Stimulated activated CD8-positive, alpha-beta memory T cell treated with anti-CD3 and anti-CD28 coated beads, Interleukin-15, amount 100 ng/mL, for 48 hours (primary cell): Measurements from ENCODE around the gene ANAPC5.
A peak's percentile ranks its signal among the peaks of the same experiment; 100 is the strongest.
"Not testable (repeated sequence)": the region's sequence is repeated elsewhere in the genome, so short reads cannot be mapped to it uniquely, and the experiment has no call there.

Experiments
- DNase-seq, 2 donors: peaks; one replicate each; pipeline ENCODE4 v3.0.0-alpha.2; 2020; ENCODE audit warnings: low read depth in 2 of 2

Gene ANAPC5

DNA sequence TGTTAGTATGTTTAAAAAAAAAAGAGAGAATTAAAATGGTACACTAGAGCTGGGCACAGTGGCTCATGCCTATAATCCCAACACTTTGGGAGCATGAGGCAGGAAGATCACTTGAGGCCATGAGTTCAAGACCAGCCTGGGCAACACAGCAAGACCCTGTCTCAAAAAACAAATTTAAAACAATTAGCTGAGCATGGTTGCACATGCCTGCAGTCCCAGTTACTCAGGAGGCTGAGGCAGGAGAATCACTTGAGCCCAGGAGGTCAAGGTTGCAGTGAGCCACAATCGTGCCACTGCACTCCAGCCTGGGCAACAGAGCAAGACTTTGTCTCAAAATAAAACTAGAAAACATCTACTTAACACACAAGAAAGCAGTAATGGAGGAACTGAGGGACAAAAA lies 42.0 kb downstream of the ANAPC5 start:
- not testable (repeated sequence) for DNase-seq

GRCh38 chr12:121307397-121307796 lies 44.8 kb downstream of the ANAPC5 start:
- not testable (repeated sequence) for DNase-seq

GRCh38 chr12:121304306-121304705 lies 47.9 kb downstream of the ANAPC5 start:
- no peak for DNase-seq

GRCh38 chr12:121301876-121302275 lies 50.3 kb downstream of the ANAPC5 start:
- DNase-seq: no peak

DNA sequence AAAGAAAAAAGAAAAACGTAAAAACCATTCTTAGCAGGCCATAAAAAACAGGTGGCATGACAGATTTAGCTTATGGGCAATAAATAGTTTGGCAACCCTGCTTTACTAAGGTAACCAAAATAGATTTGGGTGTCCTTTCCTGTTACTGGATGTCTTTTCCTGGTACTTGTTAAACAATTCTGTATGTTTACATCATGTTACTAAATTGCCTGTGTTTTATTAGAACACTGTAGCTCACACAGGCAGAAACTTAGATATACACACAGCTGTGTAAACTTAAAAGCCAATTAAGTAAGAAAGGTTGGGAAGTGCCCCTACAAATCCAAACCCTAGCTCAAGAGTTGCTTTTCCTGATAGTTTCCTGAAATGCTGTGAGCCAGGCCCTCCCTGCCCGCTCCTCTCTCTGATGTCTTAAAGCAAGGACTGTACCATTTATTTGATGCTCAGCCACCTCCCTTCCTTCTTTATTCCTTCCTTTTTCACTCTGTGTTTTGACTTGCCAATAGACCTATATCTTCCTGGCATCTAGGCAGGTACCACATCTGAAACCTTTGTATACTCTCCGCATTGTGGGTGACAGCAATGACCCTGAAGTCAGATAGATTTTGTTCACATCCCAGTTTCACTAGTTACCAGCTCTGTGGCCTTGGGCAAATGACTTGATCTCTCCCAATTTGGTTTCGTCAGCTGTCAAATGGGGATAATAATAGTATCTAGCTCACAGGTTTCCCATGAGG lies 52.0 kb downstream of the ANAPC5 start:
- DNase-seq: no peak

GRCh38 chr12:121299662-121300061 lies 52.5 kb downstream of the ANAPC5 start:
- no peak for DNase-seq

- not testable (repeated sequence) for DNase-seq
Measured at GRCh38 chr12:121298411-121298810, 53.8 kb downstream of the ANAPC5 start.

- DNase-seq: peak; percentile 43 to 54
Measured at GRCh38 chr12:121297435-121297991, 54.7 kb downstream of the ANAPC5 start.

DNA sequence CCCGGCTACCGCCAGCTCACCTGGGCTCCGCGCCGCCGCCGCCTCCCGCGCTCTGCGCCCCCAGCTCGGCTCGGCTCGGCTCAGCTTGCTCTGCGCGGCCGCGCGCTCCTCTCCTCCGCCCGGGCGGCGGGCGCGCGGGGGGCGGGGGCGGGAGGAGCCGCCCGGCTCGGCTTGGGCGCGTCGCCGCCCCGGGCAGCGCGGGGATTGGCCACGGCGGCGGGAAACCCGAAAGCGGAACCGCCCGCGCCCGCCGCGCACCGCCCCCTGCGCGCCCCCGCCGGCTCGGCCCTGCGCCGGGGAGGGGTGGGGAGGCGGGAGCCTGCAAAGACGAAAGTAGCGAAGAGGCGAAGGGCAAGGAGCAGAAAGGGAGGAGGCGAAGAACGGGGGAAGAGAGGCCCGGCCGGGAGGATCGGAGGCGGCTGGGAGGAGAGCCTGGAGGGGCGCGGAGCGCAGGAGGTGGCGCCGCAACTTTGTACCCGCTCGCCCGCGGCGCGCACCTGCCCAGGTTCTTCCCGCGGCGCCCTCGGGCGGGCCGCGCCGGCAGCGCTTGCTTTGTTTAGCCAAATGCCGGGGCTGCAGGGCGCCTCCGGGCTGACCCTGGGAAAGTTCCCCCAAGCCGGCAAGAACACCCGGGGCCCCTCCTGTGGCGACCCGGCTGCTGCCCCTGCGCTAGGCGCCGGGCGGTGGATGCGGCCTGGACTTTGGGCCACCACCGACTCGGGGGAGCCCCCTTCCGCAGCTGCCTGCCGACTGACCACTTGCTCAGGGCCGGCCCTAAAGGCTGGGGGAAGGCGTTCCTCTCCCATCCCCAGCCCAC lies 55.4 kb downstream of the ANAPC5 start, which contains the start of gene CAMKK2:
TSS of gene CAMKK2 (minus strand) at position 92 of the 817 bp plus-strand sequence. CDS start 22,183 bp downstream, outside the sequence.
- peak; percentile 81 to 84 for DNase-seq

DNA sequence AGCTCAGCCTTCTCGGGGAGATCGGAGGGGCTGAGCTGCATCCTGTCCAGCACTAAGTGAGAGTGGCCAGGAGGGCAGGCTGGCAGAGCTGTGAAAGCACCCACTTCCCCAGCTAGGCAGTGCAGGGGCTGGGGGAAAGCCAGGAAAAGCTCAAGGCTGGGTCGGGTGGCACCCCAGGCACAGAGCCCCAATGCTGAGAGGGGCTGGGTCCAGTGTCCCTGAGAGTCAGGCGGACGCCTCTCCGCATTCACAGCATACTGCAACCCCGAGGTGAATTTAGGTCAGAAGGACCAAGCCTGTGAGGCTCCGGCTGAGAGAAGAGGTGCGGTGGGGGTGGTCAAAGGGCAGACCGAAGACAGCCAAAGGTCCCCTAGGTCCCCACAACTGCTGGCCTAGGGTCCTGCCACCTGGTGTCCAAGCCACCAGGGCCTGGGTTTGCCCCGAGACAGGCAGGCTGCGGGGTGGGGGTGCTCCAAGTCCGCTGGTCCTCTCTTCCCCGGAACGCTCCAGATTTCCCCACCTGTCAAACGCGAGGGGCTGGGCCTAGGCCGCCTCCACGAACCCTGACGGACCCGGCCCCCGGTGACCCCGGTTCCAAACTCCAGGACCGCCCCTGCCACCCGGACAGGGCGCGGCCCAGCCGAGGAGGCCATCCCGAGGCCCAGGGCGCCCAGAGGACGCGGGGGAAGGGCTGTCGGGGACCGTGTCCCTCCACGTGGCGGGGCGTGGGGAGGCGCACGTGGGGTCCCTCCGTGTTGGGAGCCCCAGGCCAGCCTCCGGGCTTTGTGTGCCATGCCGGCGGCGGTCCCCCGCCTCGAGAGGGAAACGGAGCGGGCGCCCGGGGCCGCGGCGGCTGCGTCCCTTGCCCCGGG lies 56.2 kb downstream of the ANAPC5 start:
- DNase-seq: no peak

GRCh38 chr12:121295116-121295745 lies 57.0 kb downstream of the ANAPC5 start:
- DNase-seq: no peak

GRCh38 chr12:121294151-121294889 lies 57.9 kb downstream of the ANAPC5 start:
- DNase-seq: no peak

GRCh38 chr12:121293603-121294002 lies 58.6 kb downstream of the ANAPC5 start:
- no peak for DNase-seq

GRCh38 chr12:121290410-121290809 lies 61.8 kb downstream of the ANAPC5 start:
- DNase-seq: no peak

DNA sequence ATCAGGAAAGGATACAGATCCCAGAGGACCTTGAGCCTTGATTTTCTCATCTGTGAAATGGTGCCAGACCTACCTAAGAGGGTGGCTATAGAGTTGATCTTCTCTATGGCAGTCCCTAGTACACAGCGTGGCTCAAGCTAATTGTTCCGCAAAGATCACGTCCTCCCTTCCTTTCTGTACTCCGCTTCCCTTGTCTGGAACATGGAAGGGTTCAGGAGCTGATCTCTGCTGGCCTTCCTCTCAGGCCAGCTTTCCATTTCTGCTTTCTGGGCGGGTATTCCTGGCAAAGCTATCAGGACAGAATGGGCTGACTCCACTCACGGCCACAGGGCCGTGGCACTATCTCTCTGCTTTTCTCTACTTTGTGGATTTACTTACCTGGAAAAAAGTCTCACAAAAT lies 62.2 kb downstream of the ANAPC5 start:
- DNase-seq: no peak

DNA sequence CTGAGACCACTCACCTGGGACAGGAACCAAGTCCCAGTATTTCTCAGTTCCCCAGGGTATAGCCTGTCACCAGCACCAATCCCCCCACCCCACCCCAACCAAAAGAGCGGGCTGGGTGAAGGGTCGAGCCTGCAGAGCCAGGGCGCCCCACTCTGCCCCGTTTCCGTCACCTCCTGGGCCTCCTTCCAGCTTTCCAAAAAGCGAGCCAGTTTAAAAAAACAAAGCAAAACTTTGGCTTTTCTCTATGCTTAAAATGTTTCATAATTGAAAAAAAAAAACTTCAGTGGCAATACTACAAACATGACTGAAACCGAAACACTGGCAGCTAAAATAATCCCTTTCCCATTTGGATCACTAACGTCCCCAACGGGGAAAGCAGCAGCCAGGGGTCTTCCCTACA lies 63.2 kb downstream of the ANAPC5 start:
- no peak for DNase-seq

DNA sequence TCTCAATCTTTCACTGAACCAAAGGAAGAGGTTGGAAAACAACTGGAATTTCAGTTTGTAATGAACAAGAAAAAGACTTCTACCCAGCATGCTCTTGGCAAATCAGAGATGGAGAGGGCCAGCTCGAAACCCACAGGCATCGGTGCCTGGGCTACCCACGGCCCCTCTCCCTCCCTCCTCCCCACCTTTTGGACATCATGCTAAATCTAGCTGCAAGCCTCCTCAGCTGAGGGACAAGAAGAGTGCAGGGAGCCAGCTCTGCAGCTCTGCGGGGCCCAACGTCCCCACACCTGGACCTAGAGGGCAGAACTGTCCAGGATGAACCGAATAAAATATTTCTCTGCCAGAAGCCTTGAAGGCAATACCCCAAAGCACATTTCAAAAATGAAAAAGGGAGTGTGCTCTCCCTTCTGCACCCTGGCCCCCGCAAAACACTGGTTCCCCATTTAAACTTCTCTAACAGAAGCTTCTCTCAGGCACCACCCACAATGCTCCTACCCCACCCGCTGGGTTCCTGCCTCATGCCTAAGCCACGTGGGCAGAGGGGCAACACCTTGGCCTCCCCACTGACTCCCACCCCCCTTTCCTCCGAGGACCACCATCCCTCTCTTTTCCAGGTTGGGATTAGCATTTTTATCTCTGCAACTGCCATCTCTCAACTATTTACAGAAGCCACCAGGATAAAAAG lies 63.9 kb downstream of the ANAPC5 start:
- no peak for DNase-seq

GRCh38 chr12:121287267-121287954 lies 64.8 kb downstream of the ANAPC5 start:
- no peak for DNase-seq

GRCh38 chr12:121285856-121286255 lies 66.4 kb downstream of the ANAPC5 start:
- no peak for DNase-seq
